Gastrocnemius medialis (tissue), 4 donors: ENCODE data around the gene NVL. TPM values are rescaled to one million over a fixed set of nuclear protein-coding genes. Genes with fewer than 3 reads are reported as not detected.

Source experiments
- ATAC-seq, 2 donors: fragments of 150-250 bp; one replicate each; pipeline ENCODE4 v1.9.1; 2016
- DNase-seq, 2 donors: peaks; one replicate each; pipeline ENCODE4 v3.0.0-alpha.2; 2019
- H3K27ac ChIP-seq, 4 donors: fragments of 200-600 bp; sonication (generic); 1 replicate in 1 of 4; 2 replicates in 3 of 4; pipeline ENCODE4 v1.5.1; 2016 to 2018; ENCODE audit warnings: mild to moderate bottlenecking in 2 of 4, moderate library complexity in 1 of 4
- H3K27me3 ChIP-seq, 3 donors: fragments of 200-600 bp; sonication (generic) in 2 of 3; 1 replicate in 1 of 3; 2 replicates in 2 of 3; pipeline versions ENCODE4 v1.5.1 to v1.6.0; 2016 to 2019; ENCODE audit warnings: mild to moderate bottlenecking in 1 of 3, moderate library complexity in 1 of 3
- H3K36me3 ChIP-seq, 2 donors: fragments of 200-600 bp; sonication (generic) in 1 of 2; one replicate each; pipeline ENCODE4 v1.5.1; 2017 to 2018
- H3K4me1 ChIP-seq, 2 donors: fragments of 200-600 bp; sonication (generic) in 1 of 2; one replicate each; pipeline ENCODE4 v1.5.1; 2016 to 2017; ENCODE audit warnings: mild to moderate bottlenecking in 2 of 2
- H3K4me3 ChIP-seq, 4 donors: fragments of 200-600 bp; sonication (generic) in 3 of 4; 1 replicate in 1 of 4; 2 replicates in 3 of 4; pipeline ENCODE4 v1.5.1; 2016 to 2019; ENCODE audit warnings: mild to moderate bottlenecking in 2 of 4
- H3K9me3 ChIP-seq, 3 donors: fragments of 200-600 bp; sonication (generic) in 2 of 3; 1 replicate in 1 of 3; 2 replicates in 2 of 3; pipeline ENCODE4 v1.5.1; 2016 to 2019
- CTCF ChIP-seq, 5 experiments: fragments of 450-650 bp in 3 of 5; fragments of 200-600 bp in 2 of 5; sonication (generic) in 2 of 5; IDR thresholded peaks in 4 of 5; conservative IDR thresholded peaks in 1 of 5; 1 replicate in 4 of 5; 2 replicates in 1 of 5; pipeline ENCODE4 v1.5.1; 2016 to 2019; ENCODE audit warnings: antibody characterized with exemption in 5 of 5, mild to moderate bottlenecking in 3 of 5, moderate library complexity in 3 of 5
- POLR2A ChIP-seq, 2 donors: fragments of 450-650 bp; IDR thresholded peaks; one replicate each; pipeline ENCODE4 v1.6.1; 2017; ENCODE audit warnings: antibody characterized with exemption in 2 of 2, mild to moderate bottlenecking in 2 of 2, moderate library complexity in 2 of 2
- in situ Hi-C, 4 donors: fragments of 200-750 bp; cut with MboI; loops; one replicate each; pipeline versions ENCODE4 v1.15.0 to v1.8.0; 2017; ENCODE audit warnings: low sequenced_read_pairs in 4 of 4
- intact Hi-C: fragments of 100-400 bp; cut with DNase I; formaldehyde crosslinking; loops from one replicate; pipeline ENCODE4 v1.15.1; 2023; ENCODE audit warnings: low total_unique reads
- total RNA-seq, 4 donors: library from RNA; depleted of rRNA; stranded (reverse); fragments of >200 nt; gene quantifications; one replicate each; pipeline versions ENCODE4 v1.1.0 to v1.2.3, GENCODE V29; 2016

The NVL gene
- total RNA-seq, 4 donors from 2014 or later = 6.5 to 32.5 (median 7.7) TPM

DNA sequence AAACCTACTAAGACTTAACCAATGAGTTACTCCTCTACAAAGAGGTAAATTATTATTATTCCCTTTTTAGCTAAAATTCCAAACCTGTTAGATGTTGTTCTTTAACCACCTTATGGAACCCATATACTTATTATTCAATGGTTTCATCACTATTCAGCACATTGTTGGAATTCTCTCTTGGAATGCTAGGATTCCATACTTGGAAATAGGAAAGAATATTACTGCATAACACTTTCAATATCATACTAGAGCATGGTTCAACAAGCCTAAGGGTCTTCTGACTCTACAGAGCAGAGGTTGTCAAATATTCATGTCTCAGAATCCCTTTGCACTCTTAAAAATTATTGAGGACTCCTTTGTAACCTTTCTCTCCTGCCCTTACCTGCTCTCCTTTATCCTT is 77.5 kb downstream of the NVL start:
- Histone ChIP-seq H3K27ac (no peak overlapping the region), H3K4me3 (no peak overlapping the region), H3K9me3 (no peaks in the 10 kb centered on the region), H3K4me1 (peaks cover 0 to 3% of the 10 kb centered on the region in 2 donors), H3K27me3 (no peaks in the 10 kb centered on the region), H3K36me3 (peaks cover 0 to 19% of the 10 kb centered on the region in 2 donors)
- TF ChIP-seq CTCF (IDR thresholded peaks at IDR 0.05 in 4 of 5, conservative IDR thresholded peaks at IDR 0.05 in 1 of 5) (no peak), POLR2A (IDR thresholded peaks at IDR 0.05) (no peak)
- intact Hi-C loops = no loop called here
- no peak for ATAC-seq
- in situ Hi-C loops = no loop called here
- DNase-seq = no peak

GRCh38 chr1:224251741-224252146 is 78.2 kb downstream of the NVL start:
- peaks cover 0 to 19% of the 10 kb centered on the region in 2 donors for H3K36me3 ChIP-seq
- H3K27me3 ChIP-seq = no peaks in the 10 kb centered on the region
- TF ChIP-seq CTCF (IDR thresholded peaks at IDR 0.05 in 4 of 5, conservative IDR thresholded peaks at IDR 0.05 in 1 of 5) (no peak), POLR2A (IDR thresholded peaks at IDR 0.05) (no peak)
- no peaks in the 10 kb centered on the region for H3K9me3 ChIP-seq
- H3K4me3 ChIP-seq = no peak overlapping the region
- peaks cover 0 to 3% of the 10 kb centered on the region in 2 donors for H3K4me1 ChIP-seq
- H3K27ac ChIP-seq = no peak overlapping the region
- DNase-seq (no peak), ATAC-seq (no peak)
- intact Hi-C loops (no loop called here), in situ Hi-C loops (no loop called here)

DNA sequence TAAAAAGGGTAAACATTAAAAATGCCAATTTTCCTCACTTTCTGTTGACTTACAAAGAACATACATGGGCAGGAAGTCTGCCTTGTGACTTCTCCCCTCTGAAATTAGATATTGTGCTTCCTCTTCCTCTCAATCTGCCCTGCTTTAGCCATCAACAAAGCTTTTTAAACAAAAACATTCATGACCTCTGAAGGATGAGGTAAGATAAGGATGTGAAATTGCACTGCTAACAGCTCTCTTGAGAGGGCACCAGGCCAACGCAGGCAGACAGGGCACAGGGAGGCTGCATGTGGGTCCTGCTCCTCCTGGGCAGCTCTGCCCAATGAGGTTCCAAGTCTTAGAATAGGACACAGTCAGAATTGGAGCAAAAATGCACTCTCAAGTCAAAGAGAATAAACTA is 84.8 kb downstream of the NVL start:
- peaks cover 0 to 19% of the 10 kb centered on the region in 2 donors for H3K36me3 ChIP-seq
- peak; percentile 14 to 30 for DNase-seq
- intact Hi-C loops = no loop called here

DNA sequence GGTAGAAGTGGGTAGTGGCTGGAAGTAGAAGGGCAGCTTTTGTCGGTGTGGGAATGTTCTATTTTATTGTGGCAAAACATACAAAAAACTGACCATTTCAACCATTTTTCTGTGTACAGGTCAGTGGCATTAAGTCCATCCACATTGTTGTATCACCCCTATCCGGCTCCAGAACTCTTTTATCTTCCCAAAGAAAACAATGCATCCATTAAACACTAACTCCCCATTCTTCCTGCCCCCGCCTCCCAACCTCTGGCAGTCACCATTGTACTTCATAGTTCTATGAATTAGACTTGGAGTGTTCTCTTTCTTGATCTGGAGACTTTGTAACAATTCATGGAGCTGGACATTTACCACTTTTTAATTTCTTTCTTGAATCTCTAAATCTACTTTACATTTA is 91.2 kb downstream of the NVL start:
- Histone ChIP-seq H3K27ac (no peak overlapping the region), H3K36me3 (peaks cover 0 to 17% of the 10 kb centered on the region in 2 donors), H3K4me3 (no peak overlapping the region), H3K4me1 (no peaks in the 10 kb centered on the region), H3K27me3 (no peaks in the 10 kb centered on the region), H3K9me3 (no peaks in the 10 kb centered on the region)
- no peak for ATAC-seq
- intact Hi-C loops = no loop called here
- no peak for TF ChIP-seq POLR2A (IDR thresholded peaks at IDR 0.05)
- no peak for TF ChIP-seq CTCF (IDR thresholded peaks at IDR 0.05 in 4 of 5, conservative IDR thresholded peaks at IDR 0.05 in 1 of 5)
- in situ Hi-C loops = no loop called here
- DNase-seq = no peak

More for the DNA sequence above, 84.8 kb downstream of the NVL start:
- Histone ChIP-seq H3K4me1 (no peaks in the 10 kb centered on the region), H3K27ac (peak overlapping the region in 2 of 4 donors; percentile 42 to 46), H3K27me3 (no peaks in the 10 kb centered on the region), H3K4me3 (no peak overlapping the region), H3K9me3 (no peaks in the 10 kb centered on the region)
- TF ChIP-seq CTCF (IDR thresholded peaks at IDR 0.05 in 4 of 5, conservative IDR thresholded peaks at IDR 0.05 in 1 of 5) = no peak
- TF ChIP-seq POLR2A (IDR thresholded peaks at IDR 0.05) = no peak
- ATAC-seq = peak; percentile 50 to 51
- in situ Hi-C loops = no loop called here

- H3K4me3 ChIP-seq = no peak overlapping the region
- intact Hi-C loops = no loop called here
- TF ChIP-seq POLR2A (IDR thresholded peaks at IDR 0.05) = no peak
- no peak for TF ChIP-seq CTCF (IDR thresholded peaks at IDR 0.05 in 4 of 5, conservative IDR thresholded peaks at IDR 0.05 in 1 of 5)
- H3K9me3 ChIP-seq = no peaks in the 10 kb centered on the region
- in situ Hi-C loops = no loop called here
- DNase-seq (no peak), ATAC-seq (no peak)
- H3K4me1 ChIP-seq = no peaks in the 10 kb centered on the region
- no peaks in the 10 kb centered on the region for H3K27me3 ChIP-seq
- no peak overlapping the region for H3K27ac ChIP-seq
- H3K36me3 ChIP-seq = peaks cover 0 to 17% of the 10 kb centered on the region in 2 donors
These were observed 91.8 kb downstream of the NVL start for GRCh38 chr1:224238212-224238611.
